Fibroblast of lung (primary cell): ENCODE results near the gene RAB11FIP3.

Source experiments
- EZH2 ChIP-seq: IDR thresholded peaks from 2 replicates; pipeline ENCODE4 v1.5.1; 2012; ENCODE audit warnings: low read length, control low read depth, mild to moderate bottlenecking; ENCODE audit errors: missing control alignments
- TF ChIP-seq, protein P1 (sequence below), 2 donors: IDR thresholded peaks in 1 of 2; conservative IDR thresholded peaks in 1 of 2; 1 replicate in 1 of 2; 2 replicates in 1 of 2; pipeline ENCODE4 v1.5.1; 2011 to 2012; ENCODE audit warnings: low read length in 2 of 2, control low read depth in 1 of 2, inconsistent platforms in 1 of 2, low read depth in 1 of 2, mild to moderate bottlenecking in 1 of 2

DNA sequence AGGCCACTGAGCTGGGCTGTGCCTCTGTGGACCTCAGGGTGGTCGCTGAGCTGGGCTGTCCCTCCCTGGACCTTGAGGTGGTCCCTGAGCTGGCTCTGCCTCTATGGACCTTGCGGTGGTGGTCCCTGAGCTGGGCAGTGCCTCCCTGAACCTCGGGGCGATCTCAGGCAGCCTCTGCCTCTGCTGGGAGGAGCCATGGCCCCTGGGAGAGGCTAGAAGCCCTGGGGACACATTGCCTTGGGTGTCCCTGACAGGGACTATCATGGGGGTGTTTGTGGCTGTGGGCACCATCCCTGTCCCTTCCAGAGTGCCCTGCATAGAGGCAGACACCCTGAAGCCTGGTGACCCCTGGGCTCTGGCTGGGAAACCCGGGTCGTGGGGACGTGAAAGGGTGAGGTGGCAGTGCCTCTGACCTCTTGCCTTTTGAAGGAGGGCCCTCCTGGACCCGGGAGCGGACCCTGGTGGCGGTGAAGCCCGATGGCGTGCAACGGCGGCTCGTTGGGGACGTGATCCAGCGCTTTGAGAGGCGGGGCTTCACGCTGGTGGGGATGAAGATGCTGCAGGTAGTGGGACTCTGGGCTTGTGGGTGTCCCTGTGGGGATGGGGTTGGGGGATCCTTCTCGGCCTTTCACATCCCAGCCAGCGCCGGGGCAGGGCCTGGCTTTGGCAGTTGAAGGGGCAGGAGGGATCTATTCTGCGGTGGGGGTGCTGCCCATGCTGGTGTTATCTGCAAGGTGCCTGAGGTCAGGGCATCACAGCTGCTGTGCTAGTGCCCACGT, 26.7 kb upstream of the RAB11FIP3 start:
- TF ChIP-seq, protein P1, sequence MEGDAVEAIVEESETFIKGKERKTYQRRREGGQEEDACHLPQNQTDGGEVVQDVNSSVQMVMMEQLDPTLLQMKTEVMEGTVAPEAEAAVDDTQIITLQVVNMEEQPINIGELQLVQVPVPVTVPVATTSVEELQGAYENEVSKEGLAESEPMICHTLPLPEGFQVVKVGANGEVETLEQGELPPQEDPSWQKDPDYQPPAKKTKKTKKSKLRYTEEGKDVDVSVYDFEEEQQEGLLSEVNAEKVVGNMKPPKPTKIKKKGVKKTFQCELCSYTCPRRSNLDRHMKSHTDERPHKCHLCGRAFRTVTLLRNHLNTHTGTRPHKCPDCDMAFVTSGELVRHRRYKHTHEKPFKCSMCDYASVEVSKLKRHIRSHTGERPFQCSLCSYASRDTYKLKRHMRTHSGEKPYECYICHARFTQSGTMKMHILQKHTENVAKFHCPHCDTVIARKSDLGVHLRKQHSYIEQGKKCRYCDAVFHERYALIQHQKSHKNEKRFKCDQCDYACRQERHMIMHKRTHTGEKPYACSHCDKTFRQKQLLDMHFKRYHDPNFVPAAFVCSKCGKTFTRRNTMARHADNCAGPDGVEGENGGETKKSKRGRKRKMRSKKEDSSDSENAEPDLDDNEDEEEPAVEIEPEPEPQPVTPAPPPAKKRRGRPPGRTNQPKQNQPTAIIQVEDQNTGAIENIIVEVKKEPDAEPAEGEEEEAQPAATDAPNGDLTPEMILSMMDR (conservative IDR thresholded peaks at IDR 0.05 in 1 of 2, IDR thresholded peaks at IDR 0.05 in 1 of 2; ENCODE audit: low read depth in 1 of 2, low read length in 2 of 2), result no peak
- no peak for TF ChIP-seq EZH2
